ENCODE measurements around the gene PKDCC. TPM values are rescaled to one million over a fixed set of nuclear protein-coding genes. Genes with fewer than 3 reads are reported as not detected.

Gene PKDCC
- total and polyA plus RNA-seq, 2 donors (not counting 1 experiment from before 2014, with no cell fraction given) = 0.20 to 0.82 TPM

GRCh38 chr2:42092084-42092996 is 44.5 kb downstream of the PKDCC start:
- H3K9ac ChIP-seq (ENCODE audit: low read length) = no peak overlapping the region
- TF ChIP-seq CTCF (IDR thresholded peaks at IDR 0.05) = no peak
- no peak for TF ChIP-seq EZH2 (IDR thresholded peaks at IDR 0.05; ENCODE audit: borderline replicate concordance, insufficient read depth, low read depth, low read length, poor library complexity, severe bottlenecking)
- no peak overlapping the region for H3K27ac ChIP-seq (ENCODE audit: low read length in 2 of 2)
- no peaks in the 10 kb centered on the region for H3K9me3 Mint-ChIP-seq (ENCODE audit: insufficient read depth)
- H3K79me2 ChIP-seq (ENCODE audit: control insufficient read depth, insufficient read depth, low read length) = peaks cover 4% of the 10 kb centered on the region
- no peak for DNase-seq
- no peaks in the 10 kb centered on the region for H3K36me3 ChIP-seq (replicated peaks in 1 of 2; ENCODE audit: control extremely low read depth in 1 of 2, control insufficient read depth in 1 of 2, extremely low read depth in 1 of 2, insufficient read depth in 2 of 2, low read length in 1 of 2)
- H3K4me3 ChIP-seq (ENCODE audit: control extremely low read depth in 1 of 5, extremely low read depth in 1 of 5, insufficient read depth in 1 of 5, low read depth in 2 of 5, low read length in 4 of 5) = no peak overlapping the region
- WGBS (ENCODE audit: insufficient coverage) = 78% methylated on average over 4 of the region's 7 CpGs
- ChIA-PET CTCF (interaction anchor here (0.6 to 12.5 kb wide), 11 partner anchors 10 to 239 kb away, joined by 3 to 352 read pairs (median 5); no protein-coding TSS in a partner anchor), POLR2A (interaction anchor here (0.6 kb wide), 1 partner anchor 124 kb away, joined by 6 read pairs; no protein-coding TSS in a partner anchor)
- H3K4me1 Mint-ChIP-seq = peaks cover 13% of the 10 kb centered on the region
- no peak overlapping the region for H3K27ac Mint-ChIP-seq
- ATAC-seq (ENCODE audit: low read depth) = no peak
- no peak overlapping the region for H2AFZ ChIP-seq (ENCODE audit: insufficient read depth, low read depth, low read length, poor library complexity, severe bottlenecking)
- H4K20me1 ChIP-seq (ENCODE audit: control insufficient read depth, insufficient read depth, low read length, poor library complexity, severe bottlenecking) = no peaks in the 10 kb centered on the region
- intact Hi-C loops (cut with micrococcal nuclease) = loop anchor here (10.0 kb wide), 1 partner anchor 232 kb away; no protein-coding TSS in a partner anchor
- peaks cover 0 to 3% (median 0%) of the 10 kb centered on the region in 3 donors for H3K9me3 ChIP-seq (ENCODE audit: control extremely low read depth in 1 of 3, control insufficient read depth in 2 of 3, insufficient read depth in 1 of 3, low read length in 2 of 3)
- peaks cover 3% of the 10 kb centered on the region for H3K27me3 Mint-ChIP-seq
- peaks cover 0 to 5% (median 0%) of the 10 kb centered on the region in 4 experiments for H3K27me3 ChIP-seq (replicated peaks in 1 of 4; ENCODE audit: control extremely low read depth in 1 of 4, control insufficient read depth in 3 of 4, insufficient read depth in 4 of 4, low read length in 3 of 4)
- peaks cover 14 to 18% of the 10 kb centered on the region in 2 donors for H3K4me1 ChIP-seq (ENCODE audit: control insufficient read depth in 2 of 2, insufficient read depth in 2 of 2, low read length in 2 of 2)
- H3K4me2 ChIP-seq (replicated peaks; ENCODE audit: low read depth, low read length, poor library complexity, severe bottlenecking) = no peak overlapping the region
- H3K4me3 Mint-ChIP-seq = no peak overlapping the region

- TF ChIP-seq CTCF (IDR thresholded peaks at IDR 0.05) (no peak), EZH2 (IDR thresholded peaks at IDR 0.05; ENCODE audit: borderline replicate concordance, insufficient read depth, low read depth, low read length, poor library complexity, severe bottlenecking) (no peak)
These were observed 46.3 kb downstream of the PKDCC start for GRCh38 chr2:42094114-42094513.

More at GRCh38 chr2:42094114-42094513, 46.3 kb downstream of the PKDCC start:
- Mint-ChIP-seq H3K27ac (no peak overlapping the region), H3K9me3 (ENCODE audit: insufficient read depth) (no peaks in the 10 kb centered on the region), H3K27me3 (peaks cover 3% of the 10 kb centered on the region), H3K4me1 (peaks cover 31% of the 10 kb centered on the region), H3K4me3 (no peak overlapping the region)
- CTCF ChIA-PET = interaction anchor here (0.8 to 6.2 kb wide), 19 partner anchors 11 to 253 kb away, joined by 3 to 102 read pairs (median 10); partner anchors contain the start of gene EML4
- H3K4me1 ChIP-seq (ENCODE audit: control insufficient read depth in 2 of 2, insufficient read depth in 2 of 2, low read length in 2 of 2) = peaks cover 32 to 36% of the 10 kb centered on the region in 2 donors
- no peaks in the 10 kb centered on the region for H3K36me3 ChIP-seq (replicated peaks in 1 of 2; ENCODE audit: control extremely low read depth in 1 of 2, control insufficient read depth in 1 of 2, extremely low read depth in 1 of 2, insufficient read depth in 2 of 2, low read length in 1 of 2)
- no peak overlapping the region for H3K9ac ChIP-seq (ENCODE audit: low read length)
- ATAC-seq (ENCODE audit: low read depth) (no peak), DNase-seq (no peak)
- intact Hi-C loops (cut with micrococcal nuclease) = loop anchor here (10.0 kb wide), 1 partner anchor 231 kb away; no protein-coding TSS in a partner anchor
- peaks cover 0 to 3% (median 0%) of the 10 kb centered on the region in 3 donors for H3K9me3 ChIP-seq (ENCODE audit: control extremely low read depth in 1 of 3, control insufficient read depth in 2 of 3, insufficient read depth in 1 of 3, low read length in 2 of 3)
- H2AFZ ChIP-seq (ENCODE audit: insufficient read depth, low read depth, low read length, poor library complexity, severe bottlenecking) = no peak overlapping the region
- H4K20me1 ChIP-seq (ENCODE audit: control insufficient read depth, insufficient read depth, low read length, poor library complexity, severe bottlenecking) = no peaks in the 10 kb centered on the region
- POLR2A ChIA-PET = no interaction called here
- no peak overlapping the region for H3K4me3 ChIP-seq (ENCODE audit: control extremely low read depth in 1 of 5, extremely low read depth in 1 of 5, insufficient read depth in 1 of 5, low read depth in 2 of 5, low read length in 4 of 5)
- peaks cover 9% of the 10 kb centered on the region for H3K79me2 ChIP-seq (ENCODE audit: control insufficient read depth, insufficient read depth, low read length)
- peaks cover 0 to 4% (median 0%) of the 10 kb centered on the region in 4 experiments for H3K27me3 ChIP-seq (replicated peaks in 1 of 4; ENCODE audit: control extremely low read depth in 1 of 4, control insufficient read depth in 3 of 4, insufficient read depth in 4 of 4, low read length in 3 of 4)
- no peak overlapping the region for H3K4me2 ChIP-seq (replicated peaks; ENCODE audit: low read depth, low read length, poor library complexity, severe bottlenecking)
- H3K27ac ChIP-seq (ENCODE audit: low read length in 2 of 2) = no peak overlapping the region
